Loucy (cell line): ENCODE results near the gene DNAH1.

Experiments used
- H2AFZ ChIP-seq: fragments of 200-600 bp; sonication (generic); 2 replicates; pipeline ENCODE4 v1.6.0; 2016; ENCODE audit warnings: antibody characterized with exemption, mild to moderate bottlenecking, low read length, moderate library complexity
- H3F3A ChIP-seq: fragments of 200-600 bp; 2 replicates; pipeline ENCODE4 v1.6.0; 2016; ENCODE audit warnings: antibody characterized with exemption, low read depth, mild to moderate bottlenecking
- H3K27me3 ChIP-seq: fragments of 200-600 bp; sonication (generic); 2 replicates; pipeline ENCODE4 v1.6.1; 2014; ENCODE audit warnings: low read length, mild to moderate bottlenecking; ENCODE audit not compliant: insufficient read depth, poor library complexity, severe bottlenecking
- H3K36me3 ChIP-seq: fragments of 200-600 bp; sonication (generic); 2 replicates; pipeline ENCODE4 v1.6.1; 2016; ENCODE audit warnings: low read length; ENCODE audit not compliant: insufficient read depth
- H3K4me1 ChIP-seq: fragments of 200-600 bp; sonication (generic); 2 replicates; pipeline ENCODE4 v1.5.1; 2014; ENCODE audit warnings: low read length, mild to moderate bottlenecking; ENCODE audit not compliant: insufficient read depth, poor library complexity, severe bottlenecking
- H3K4me2 ChIP-seq: fragments of 200-600 bp; sonication (generic); 2 replicates; pipeline ENCODE4 v1.6.0; 2014; ENCODE audit warnings: antibody characterized with exemption, low read length, low read depth, mild to moderate bottlenecking; ENCODE audit not compliant: poor library complexity, severe bottlenecking
- H3K4me3 ChIP-seq: fragments of 200-600 bp; sonication (generic); 2 replicates; pipeline ENCODE4 v1.5.1; 2014; ENCODE audit warnings: low read length, mild to moderate bottlenecking, mixed read lengths; ENCODE audit not compliant: poor library complexity, severe bottlenecking
- H3K79me2 ChIP-seq: fragments of 200-600 bp; sonication (generic); 2 replicates; pipeline ENCODE4 v1.6.1; 2014; ENCODE audit warnings: low read length; ENCODE audit not compliant: insufficient read depth
- H3K9ac ChIP-seq: fragments of 200-600 bp; sonication (generic); 2 replicates; pipeline ENCODE4 v1.6.0; 2014; ENCODE audit warnings: mild to moderate bottlenecking, low read depth, low read length, moderate library complexity; ENCODE audit not compliant: poor library complexity, severe bottlenecking
- H3K9me2 ChIP-seq: fragments of 200-600 bp; sonication (generic); replicated peaks from 2 replicates; pipeline ENCODE4 v1.6.1; 2016; ENCODE audit warnings: low read depth, low read length, mixed read lengths
- H3K9me3 ChIP-seq: fragments of 200-600 bp; sonication (generic); 2 replicates; pipeline ENCODE4 v1.6.1; 2014; ENCODE audit warnings: mild to moderate bottlenecking, antibody characterized with exemption, low read length, low read depth; ENCODE audit not compliant: insufficient read depth
- H4K20me1 ChIP-seq: fragments of 200-600 bp; sonication (generic); 2 replicates; pipeline ENCODE4 v1.6.0; 2014; ENCODE audit warnings: antibody characterized with exemption, low read length, mild to moderate bottlenecking; ENCODE audit not compliant: insufficient read depth, poor library complexity, severe bottlenecking
- CTCF ChIP-seq: fragments of 200-600 bp; sonication (generic); conservative IDR thresholded peaks from 2 replicates; pipeline ENCODE4 v1.5.1; 2014; ENCODE audit warnings: mild to moderate bottlenecking, antibody characterized with exemption, low read length
- EZH2phosphoT487 ChIP-seq: fragments of 200-600 bp; IDR thresholded peaks from 2 replicates; pipeline ENCODE4 v1.6.1; 2018; ENCODE audit warnings: antibody characterized with exemption, mild to moderate bottlenecking, moderate library complexity, borderline replicate concordance

Gene DNAH1

GRCh38 chr3:52439426-52440248 lies 123.5 kb downstream of the DNAH1 start:
- TF ChIP-seq EZH2phosphoT487 (no peak), CTCF (no peak)

GRCh38 chr3:52440249-52440551 lies 124.1 kb downstream of the DNAH1 start:
- no peak overlapping the region for H2AFZ ChIP-seq
- H3K4me3 ChIP-seq = no peak overlapping the region
- no peaks in the 10 kb centered on the region for H3K27me3 ChIP-seq
- no peaks in the 10 kb centered on the region for H3K9me2 ChIP-seq
- H3K9me3 ChIP-seq = no peaks in the 10 kb centered on the region
- no peaks in the 10 kb centered on the region for H3K36me3 ChIP-seq
- no peak overlapping the region for H3K4me2 ChIP-seq
- TF ChIP-seq CTCF (no peak), EZH2phosphoT487 (no peak)
- H4K20me1 ChIP-seq = no peaks in the 10 kb centered on the region
- H3K79me2 ChIP-seq = no peaks in the 10 kb centered on the region
- peaks cover 12% of the 10 kb centered on the region for H3K4me1 ChIP-seq
- no peaks in the 10 kb centered on the region for H3F3A ChIP-seq
- H3K9ac ChIP-seq = no peak overlapping the region

More at GRCh38 chr3:52439426-52440248, 123.5 kb downstream of the DNAH1 start:
- Histone ChIP-seq H3K9me2 (no peaks in the 10 kb centered on the region), H3K27me3 (no peaks in the 10 kb centered on the region), H3K9ac (no peak overlapping the region), H3K4me3 (no peak overlapping the region), H3K4me1 (peaks cover 7% of the 10 kb centered on the region), H2AFZ (no peak overlapping the region), H3K79me2 (no peaks in the 10 kb centered on the region), H3K36me3 (no peaks in the 10 kb centered on the region), H3K9me3 (no peaks in the 10 kb centered on the region), H3K4me2 (no peak overlapping the region), H3F3A (no peaks in the 10 kb centered on the region), H4K20me1 (no peaks in the 10 kb centered on the region)

GRCh38 chr3:52440671-52441070 lies 124.6 kb downstream of the DNAH1 start:
- H3K27me3 ChIP-seq = no peaks in the 10 kb centered on the region
- no peaks in the 10 kb centered on the region for H3K9me3 ChIP-seq
- no peak overlapping the region for H3K4me3 ChIP-seq
- no peaks in the 10 kb centered on the region for H3F3A ChIP-seq
- H4K20me1 ChIP-seq = no peaks in the 10 kb centered on the region
- TF ChIP-seq CTCF = no peak
- TF ChIP-seq EZH2phosphoT487 = no peak
- H3K9ac ChIP-seq = no peak overlapping the region
- peaks cover 12% of the 10 kb centered on the region for H3K4me1 ChIP-seq
- no peaks in the 10 kb centered on the region for H3K9me2 ChIP-seq
- H3K79me2 ChIP-seq = no peaks in the 10 kb centered on the region
- H3K36me3 ChIP-seq = no peaks in the 10 kb centered on the region
- H2AFZ ChIP-seq = no peak overlapping the region
- H3K4me2 ChIP-seq = no peak overlapping the region
